CD14-positive monocyte (primary cell): ENCODE measurements around the gene NDUFAF8. TPM values are rescaled to one million over a fixed set of nuclear protein-coding genes. Genes with fewer than 3 reads are reported as not detected.
A peak's percentile ranks its signal among the peaks of the same experiment; 100 is the strongest.

Experiments
- DNase-seq, 3 donors: peaks; one replicate each; pipeline ENCODE4 v3.0.0-alpha.2; 2011 to 2022
- H2AFZ ChIP-seq: 2 replicates; pipeline ENCODE4 v1.6.0; 2012; ENCODE audit warnings: mild to moderate bottlenecking, low read depth, low read length, inconsistent platforms; ENCODE audit not compliant: insufficient read depth, poor library complexity, severe bottlenecking
- H3K27ac ChIP-seq, 2 donors: 1 replicate in 1 of 2; 2 replicates in 1 of 2; pipeline ENCODE4 v1.5.1; 2012 to 2013; ENCODE audit warnings: low read length in 2 of 2, control low read depth in 1 of 2, inconsistent platforms in 1 of 2, low read depth in 1 of 2, mild to moderate bottlenecking in 1 of 2
- H3K27me3 ChIP-seq, 2 donors: one replicate each; pipeline versions ENCODE4 v1.6.0 to v1.6.1; 2011 to 2013; ENCODE audit warnings: low read length in 2 of 2; ENCODE audit not compliant: control insufficient read depth in 2 of 2, insufficient read depth in 2 of 2
- H3K36me3 ChIP-seq, 2 donors: replicated peaks in 1 of 2; 1 replicate in 1 of 2; 2 replicates in 1 of 2; pipeline versions ENCODE4 v1.5.1 to v1.6.1; 2012 to 2013; ENCODE audit warnings: low read length in 2 of 2, control low read depth in 1 of 2, inconsistent platforms in 1 of 2, mild to moderate bottlenecking in 1 of 2; ENCODE audit not compliant: insufficient read depth in 2 of 2, control insufficient read depth in 1 of 2
- H3K4me1 ChIP-seq, 2 donors: 1 replicate in 1 of 2; 2 replicates in 1 of 2; pipeline versions ENCODE4 v1.5.1 to v1.6.1; 2012 to 2013; ENCODE audit warnings: low read length in 2 of 2, control low read depth in 1 of 2, inconsistent platforms in 1 of 2, mild to moderate bottlenecking in 1 of 2, moderate library complexity in 1 of 2; ENCODE audit not compliant: insufficient read depth in 2 of 2, control insufficient read depth in 1 of 2
- H3K4me2 ChIP-seq: replicated peaks from 2 replicates; pipeline ENCODE3; 2012; ENCODE audit warnings: low read length, moderate library complexity, mild to moderate bottlenecking; ENCODE audit not compliant: poor library complexity, severe bottlenecking; ENCODE audit errors: extremely low read depth
- H3K4me3 ChIP-seq, 3 experiments: fragments of 200-600 bp in 1 of 3; sonication (generic) in 1 of 3; replicated peaks in 1 of 3; 1 replicate in 2 of 3; 2 replicates in 1 of 3; pipeline ENCODE4 v1.5.1; 2011 to 2013; ENCODE audit warnings: low read length in 3 of 3, mild to moderate bottlenecking in 3 of 3, control low read depth in 2 of 3, low read depth in 2 of 3, inconsistent platforms in 1 of 3, moderate library complexity in 1 of 3
- H3K79me2 ChIP-seq: 2 replicates; pipeline ENCODE4 v1.6.0; 2012; ENCODE audit warnings: mild to moderate bottlenecking, control low read depth, inconsistent platforms, low read length, moderate library complexity; ENCODE audit not compliant: insufficient read depth
- H3K9ac ChIP-seq: 2 replicates; pipeline ENCODE4 v1.6.0; 2017; ENCODE audit warnings: low read length, mild to moderate bottlenecking; ENCODE audit not compliant: insufficient read depth, poor library complexity, severe bottlenecking
- H3K9me3 ChIP-seq, 2 donors: replicated peaks in 1 of 2; 1 replicate in 1 of 2; 2 replicates in 1 of 2; pipeline versions ENCODE4 v1.5.1 to v1.6.1; 2012 to 2013; ENCODE audit warnings: low read length in 2 of 2, control low read depth in 1 of 2; ENCODE audit not compliant: control insufficient read depth in 1 of 2, insufficient read depth in 1 of 2
- H4K20me1 ChIP-seq: 2 replicates; pipeline ENCODE4 v1.6.0; 2012; ENCODE audit warnings: mild to moderate bottlenecking, low read length, control low read depth, moderate library complexity; ENCODE audit not compliant: insufficient read depth
- H3K27ac Mint-ChIP-seq, 7 donors: one replicate each; pipeline ENCODE4 v1.8.0; 2020; ENCODE audit warnings: mild to moderate bottlenecking in 7 of 7, mixed read lengths in 7 of 7, moderate library complexity in 6 of 7, inconsistent platforms in 2 of 7
- H3K27me3 Mint-ChIP-seq, 3 donors: one replicate each; pipeline ENCODE4 v1.8.0; 2021 to 2022; ENCODE audit warnings: low read depth in 3 of 3, mild to moderate bottlenecking in 3 of 3, mixed read lengths in 3 of 3, moderate library complexity in 3 of 3, inconsistent platforms in 1 of 3
- H3K36me3 Mint-ChIP-seq, 2 donors: one replicate each; pipeline ENCODE4 v1.8.0; 2020; ENCODE audit warnings: mixed read lengths in 2 of 2, inconsistent platforms in 1 of 2, mild to moderate bottlenecking in 1 of 2
- H3K4me1 Mint-ChIP-seq: one replicate; pipeline ENCODE4 v1.8.0; 2020; ENCODE audit warnings: mild to moderate bottlenecking, mixed read lengths
- H3K4me3 Mint-ChIP-seq, 2 donors: one replicate each; pipeline ENCODE4 v1.8.0; 2020; ENCODE audit warnings: mild to moderate bottlenecking in 2 of 2, mixed read lengths in 2 of 2, moderate library complexity in 1 of 2
- H3K9me3 Mint-ChIP-seq, 7 donors: one replicate each; pipeline ENCODE4 v1.8.0; 2020 to 2022; ENCODE audit warnings: mixed read lengths in 7 of 7, mild to moderate bottlenecking in 6 of 7, moderate library complexity in 6 of 7, inconsistent platforms in 2 of 7
- CTCF ChIP-seq: fragments of 200-600 bp; IDR thresholded peaks from one replicate; pipeline ENCODE4 v1.8.0; 2022; ENCODE audit warnings: antibody characterized with exemption, mild to moderate bottlenecking
- WGBS: methylation state at CpG from one replicate; pipeline ENCODE4 v1.1.5; 2013; ENCODE audit warnings: missing lambda C conversion rate; ENCODE audit not compliant: insufficient coverage; 5-methylcytosine and 5-hydroxymethylcytosine counted together
- intact Hi-C, 2 donors: fragments of 100-400 bp; cut with micrococcal nuclease; formaldehyde crosslinking; loops; one replicate each; pipeline versions ENCODE4 v1.15.0 to v1.15.1; 2023
- polyA plus RNA-seq, 3 donors: library from polyadenylated mRNA; depleted of rRNA in 1 of 3; unstranded in 2 of 3; stranded (reverse) in 1 of 3; fragments of 300-500 nt in 2 of 3; fragments of >200 nt in 1 of 3; fragmentation: Illumina TruSeq in 2 of 3; gene quantifications; 1 replicate in 2 of 3; 2 replicates in 1 of 3; pipeline ENCODE4 v1.2.3, GENCODE V29; 2012 to 2021

NDUFAF8 gene
- polyA plus RNA-seq, 3 donors = 27.0 to 61.3 (median 41.0) TPM

GRCh38 chr17:81273698-81274470 is 34.8 kb downstream of the NDUFAF8 start:
- Mint-ChIP-seq H3K4me3 (no peak overlapping the region), H3K27ac (peak overlapping the region in 6 of 7 donors; percentile 20 to 94 (median 88))

GRCh38 chr17:81274471-81274855 is 35.3 kb downstream of the NDUFAF8 start:
- Histone ChIP-seq H3K4me1 (peaks cover 20 to 24% of the 10 kb centered on the region in 2 donors), H3K79me2 (peaks cover 46% of the 10 kb centered on the region), H3K27me3 (no peaks in the 10 kb centered on the region), H3K9me3 (no peaks in the 10 kb centered on the region), H3K27ac (peak overlapping the region in 1 of 2 donors; percentile 74), H3K36me3 (peaks cover 83 to 98% of the 10 kb centered on the region in 2 donors), H3K4me3 (no peak overlapping the region), H3K4me2 (no peak overlapping the region), H2AFZ (no peak overlapping the region), H3K9ac (no peak overlapping the region), H4K20me1 (peaks cover 65% of the 10 kb centered on the region)
- peaks cover 78 to 98% of the 10 kb centered on the region in 2 donors for H3K36me3 Mint-ChIP-seq
- peak overlapping the region in 1 of 7 donors; percentile 18 for H3K27ac Mint-ChIP-seq
- H3K4me1 Mint-ChIP-seq = peaks cover 19% of the 10 kb centered on the region
- intact Hi-C loops = no loop called here
- DNase-seq = no peak
- no peak overlapping the region for H3K4me3 Mint-ChIP-seq
- TF ChIP-seq CTCF = no peak
- WGBS = 96% methylated on average over 12 of the region's 14 CpGs
- no peaks in the 10 kb centered on the region for H3K9me3 Mint-ChIP-seq
- H3K27me3 Mint-ChIP-seq = peaks cover 0 to 2% (median 0%) of the 10 kb centered on the region in 3 donors

More at GRCh38 chr17:81273698-81274470, 34.8 kb downstream of the NDUFAF8 start:
- Mint-ChIP-seq H3K36me3 (peaks cover 78 to 98% of the 10 kb centered on the region in 2 donors), H3K27me3 (peaks cover 0 to 2% (median 0%) of the 10 kb centered on the region in 3 donors), H3K9me3 (no peaks in the 10 kb centered on the region), H3K4me1 (peaks cover 20% of the 10 kb centered on the region)
- WGBS = 95% methylated on average over 21 of the region's 31 CpGs
- Histone ChIP-seq H3K4me2 (no peak overlapping the region), H3K27me3 (no peaks in the 10 kb centered on the region), H3K79me2 (peaks cover 40% of the 10 kb centered on the region), H3K4me1 (peaks cover 20 to 24% of the 10 kb centered on the region in 2 donors), H3K9ac (no peak overlapping the region), H3K9me3 (no peaks in the 10 kb centered on the region), H4K20me1 (peaks cover 59% of the 10 kb centered on the region), H3K27ac (peak overlapping the region; percentile 59 to 74), H2AFZ (no peak overlapping the region), H3K4me3 (no peak overlapping the region), H3K36me3 (peaks cover 83 to 98% of the 10 kb centered on the region in 2 donors)
- no peak for DNase-seq
- intact Hi-C loops = no loop called here
- TF ChIP-seq CTCF = no peak
